ENCODE results near the gene MCM3AP.

MCM3AP gene

DNA sequence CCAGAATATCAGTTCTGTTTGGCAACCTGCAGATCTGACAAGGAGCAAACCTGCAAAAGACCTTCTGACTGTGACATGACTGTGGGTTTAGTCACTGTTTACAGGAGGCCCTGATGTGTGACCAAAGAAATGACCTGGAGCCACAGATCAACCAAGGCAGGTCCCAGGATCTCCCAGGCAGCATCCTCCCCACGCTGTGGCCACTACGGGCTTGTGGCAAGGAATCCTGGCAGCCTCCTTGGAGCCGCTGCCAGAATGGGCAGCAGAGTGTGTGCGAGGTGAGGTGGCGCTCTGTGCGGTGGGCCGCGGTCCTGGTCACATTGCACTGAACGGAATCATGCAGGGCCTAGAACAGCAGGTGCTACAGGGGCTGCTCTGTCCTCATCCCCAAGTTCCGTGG lies 15.9 kb downstream of the MCM3AP start:
- Histone ChIP-seq H3K4me1 (no peaks in the 10 kb centered on the region), H3K4me3 (ENCODE audit: low read depth, low read length) (no peak overlapping the region), H3K36me3 (peaks cover 93% of the 10 kb centered on the region), H3K9me3 (no peaks in the 10 kb centered on the region), H3K27me3 (no peaks in the 10 kb centered on the region)
- no peak for DNase-seq
- TF ChIP-seq, protein P1, sequence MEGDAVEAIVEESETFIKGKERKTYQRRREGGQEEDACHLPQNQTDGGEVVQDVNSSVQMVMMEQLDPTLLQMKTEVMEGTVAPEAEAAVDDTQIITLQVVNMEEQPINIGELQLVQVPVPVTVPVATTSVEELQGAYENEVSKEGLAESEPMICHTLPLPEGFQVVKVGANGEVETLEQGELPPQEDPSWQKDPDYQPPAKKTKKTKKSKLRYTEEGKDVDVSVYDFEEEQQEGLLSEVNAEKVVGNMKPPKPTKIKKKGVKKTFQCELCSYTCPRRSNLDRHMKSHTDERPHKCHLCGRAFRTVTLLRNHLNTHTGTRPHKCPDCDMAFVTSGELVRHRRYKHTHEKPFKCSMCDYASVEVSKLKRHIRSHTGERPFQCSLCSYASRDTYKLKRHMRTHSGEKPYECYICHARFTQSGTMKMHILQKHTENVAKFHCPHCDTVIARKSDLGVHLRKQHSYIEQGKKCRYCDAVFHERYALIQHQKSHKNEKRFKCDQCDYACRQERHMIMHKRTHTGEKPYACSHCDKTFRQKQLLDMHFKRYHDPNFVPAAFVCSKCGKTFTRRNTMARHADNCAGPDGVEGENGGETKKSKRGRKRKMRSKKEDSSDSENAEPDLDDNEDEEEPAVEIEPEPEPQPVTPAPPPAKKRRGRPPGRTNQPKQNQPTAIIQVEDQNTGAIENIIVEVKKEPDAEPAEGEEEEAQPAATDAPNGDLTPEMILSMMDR (IDR thresholded peaks at IDR 0.05; ENCODE audit: low read depth, low read length), result no peak

DNA sequence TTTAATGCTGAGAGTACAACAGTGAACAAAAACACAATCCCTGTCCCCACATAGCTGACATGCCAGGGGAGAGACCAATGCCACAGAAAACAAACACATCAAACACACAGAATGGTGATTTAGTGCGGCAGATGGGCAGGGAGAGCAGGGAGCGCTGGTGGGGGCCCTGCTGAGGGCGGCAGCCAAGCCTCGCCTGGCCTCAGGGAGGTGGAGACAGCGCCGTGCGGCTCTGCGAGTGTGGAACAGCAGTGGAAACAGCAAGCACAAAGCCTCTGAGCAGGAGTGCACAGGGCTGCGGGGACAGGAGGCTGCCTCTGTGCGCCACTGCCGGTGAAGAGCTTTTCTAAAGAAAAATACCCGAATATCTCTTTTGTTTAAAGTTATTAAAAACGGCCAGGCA lies 17.0 kb downstream of the MCM3AP start:
- Histone ChIP-seq H3K4me1 (no peaks in the 10 kb centered on the region), H3K27me3 (no peaks in the 10 kb centered on the region), H3K36me3 (peaks cover 89% of the 10 kb centered on the region), H3K9me3 (no peaks in the 10 kb centered on the region), H3K4me3 (ENCODE audit: low read depth, low read length) (no peak overlapping the region)
- TF ChIP-seq, protein P1 (IDR thresholded peaks at IDR 0.05; ENCODE audit: low read depth, low read length), result no peak
- no peak for DNase-seq

DNA sequence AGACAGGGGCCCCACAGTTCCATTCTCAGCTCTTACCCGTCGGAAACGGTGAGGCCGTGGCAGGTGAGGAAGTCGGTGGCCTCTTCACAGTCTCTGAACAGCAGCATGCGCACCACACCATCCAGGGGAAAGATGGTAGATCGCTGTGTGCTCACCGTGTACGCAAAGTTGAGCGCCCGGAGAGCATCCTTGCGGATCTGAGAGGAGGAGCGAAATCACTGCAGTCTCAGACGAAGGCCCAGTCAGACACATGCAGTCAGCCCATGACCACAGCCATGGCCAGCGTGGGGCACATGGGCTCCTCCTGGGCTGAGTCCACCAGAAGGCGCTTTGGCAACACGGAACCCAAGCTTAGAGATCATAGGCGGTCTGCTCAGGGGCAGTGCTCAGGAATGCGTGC lies 18.5 kb downstream of the MCM3AP start:
- Histone ChIP-seq H3K36me3 (peaks cover 84% of the 10 kb centered on the region), H3K4me1 (no peaks in the 10 kb centered on the region), H3K27me3 (no peaks in the 10 kb centered on the region), H3K9me3 (no peaks in the 10 kb centered on the region), H3K4me3 (ENCODE audit: low read depth, low read length) (no peak overlapping the region)
- no peak for DNase-seq
- TF ChIP-seq, protein P1 (IDR thresholded peaks at IDR 0.05; ENCODE audit: low read depth, low read length), result no peak

DNA sequence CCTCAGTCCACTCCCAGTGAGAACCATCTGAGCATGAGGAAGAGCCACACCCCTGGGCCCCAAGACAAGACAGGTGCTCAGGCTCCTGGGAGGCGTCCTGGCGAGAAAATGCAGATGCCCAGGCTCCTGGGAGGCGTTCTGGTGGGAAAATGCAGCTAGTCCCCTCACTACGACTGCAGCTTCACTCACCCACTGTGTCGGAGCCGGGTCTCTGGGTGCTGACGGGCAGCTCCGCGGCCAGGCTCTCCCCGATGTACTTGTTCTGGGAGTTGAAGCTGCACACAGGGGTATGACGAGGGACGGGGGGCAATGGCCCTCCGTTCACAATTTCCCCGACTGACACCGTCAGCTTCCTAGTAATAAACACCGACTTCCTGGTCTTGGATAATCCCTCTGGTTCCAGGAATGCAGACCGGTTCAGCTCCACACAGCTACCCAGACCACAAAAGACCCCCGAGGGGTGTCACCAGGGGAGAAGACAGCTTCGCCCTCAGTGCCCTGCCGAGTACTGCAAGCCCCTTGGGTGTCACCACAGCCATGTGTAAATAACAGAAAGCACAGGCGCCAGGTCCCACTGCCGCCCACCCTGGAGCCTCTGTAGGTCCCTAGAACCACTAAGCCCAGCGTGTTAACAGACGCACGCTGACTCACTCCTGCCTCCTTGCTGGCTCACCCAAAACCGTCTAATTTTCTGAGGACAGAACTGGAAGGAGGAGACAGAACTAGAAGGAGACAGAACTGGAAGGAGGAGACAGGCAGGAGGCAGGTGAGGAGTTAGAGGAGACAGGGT lies 19.5 kb downstream of the MCM3AP start:
- no peak for DNase-seq
- TF ChIP-seq, protein P1 (IDR thresholded peaks at IDR 0.05; ENCODE audit: low read depth, low read length), result no peak
- Histone ChIP-seq H3K4me3 (ENCODE audit: low read depth, low read length) (no peak overlapping the region), H3K4me1 (no peaks in the 10 kb centered on the region), H3K36me3 (peaks cover 85% of the 10 kb centered on the region), H3K9me3 (no peaks in the 10 kb centered on the region), H3K27me3 (no peaks in the 10 kb centered on the region)

DNA sequence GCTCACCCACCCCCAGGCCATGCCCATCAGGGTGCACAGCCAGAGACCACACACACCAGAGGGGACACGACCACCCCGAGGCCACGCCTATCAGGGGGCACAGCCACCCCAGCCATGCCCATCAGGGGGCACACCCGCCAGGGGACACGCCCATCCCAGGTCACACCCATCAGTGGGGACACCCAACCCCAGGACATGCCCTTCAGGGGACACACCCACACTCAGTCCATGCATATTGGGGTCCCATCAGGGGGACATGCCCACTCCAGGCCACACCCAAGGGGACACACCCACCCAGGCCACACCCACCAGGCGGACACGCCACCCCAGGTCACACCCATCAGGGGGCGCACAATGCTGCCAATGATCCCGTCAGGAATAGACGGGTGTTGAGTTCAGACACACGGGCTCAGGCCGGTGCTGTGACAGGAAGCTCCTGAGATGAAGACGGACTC lies 20.7 kb downstream of the MCM3AP start:
- Histone ChIP-seq H3K4me1 (no peaks in the 10 kb centered on the region), H3K9me3 (no peaks in the 10 kb centered on the region), H3K36me3 (peaks cover 85% of the 10 kb centered on the region), H3K27me3 (no peaks in the 10 kb centered on the region), H3K4me3 (ENCODE audit: low read depth, low read length) (no peak overlapping the region)
- no peak for DNase-seq
- TF ChIP-seq, protein P1 (IDR thresholded peaks at IDR 0.05; ENCODE audit: low read depth, low read length), result no peak

DNA sequence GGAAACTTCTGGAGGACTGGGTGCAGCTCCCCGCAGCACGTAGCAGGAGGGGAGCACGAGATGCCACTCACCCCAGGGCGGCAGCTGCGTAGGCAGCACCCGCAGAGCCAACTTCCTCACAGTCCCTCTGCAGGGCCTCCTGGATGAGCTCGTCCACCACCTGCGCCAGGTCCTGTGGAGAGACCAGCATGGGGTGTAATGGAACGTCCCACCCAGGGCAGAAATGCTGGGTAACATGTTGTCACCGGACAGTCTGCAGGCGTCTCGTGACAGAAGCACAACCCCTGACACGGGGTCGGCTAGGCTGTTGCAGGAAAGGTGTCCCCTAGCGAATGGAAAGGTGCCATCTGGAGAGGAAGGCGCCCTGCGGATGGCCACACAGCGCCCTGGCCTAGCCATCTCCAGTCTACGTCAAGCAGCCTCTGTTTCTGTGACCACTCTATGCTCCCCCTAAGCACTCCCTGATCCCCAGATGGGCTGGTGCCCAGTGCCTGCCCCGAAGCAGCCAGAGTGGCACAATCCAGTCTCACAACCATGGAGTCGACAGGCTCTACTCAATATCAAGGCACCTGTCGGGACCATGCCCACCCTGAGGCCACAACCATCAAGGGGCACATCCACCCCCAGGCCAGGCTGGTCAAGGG lies 21.2 kb downstream of the MCM3AP start:
- Histone ChIP-seq H3K4me3 (ENCODE audit: low read depth, low read length) (no peak overlapping the region), H3K36me3 (peaks cover 83% of the 10 kb centered on the region), H3K27me3 (no peaks in the 10 kb centered on the region), H3K4me1 (no peaks in the 10 kb centered on the region), H3K9me3 (no peaks in the 10 kb centered on the region)
- DNase-seq, result no peak
- TF ChIP-seq, protein P1 (IDR thresholded peaks at IDR 0.05; ENCODE audit: low read depth, low read length), result no peak

All from BE2C (cell line).